ENCODE results near the gene TTLL12.
A peak's percentile ranks its signal among the peaks of the same experiment; 100 is the strongest.

TTLL12 gene

DNA sequence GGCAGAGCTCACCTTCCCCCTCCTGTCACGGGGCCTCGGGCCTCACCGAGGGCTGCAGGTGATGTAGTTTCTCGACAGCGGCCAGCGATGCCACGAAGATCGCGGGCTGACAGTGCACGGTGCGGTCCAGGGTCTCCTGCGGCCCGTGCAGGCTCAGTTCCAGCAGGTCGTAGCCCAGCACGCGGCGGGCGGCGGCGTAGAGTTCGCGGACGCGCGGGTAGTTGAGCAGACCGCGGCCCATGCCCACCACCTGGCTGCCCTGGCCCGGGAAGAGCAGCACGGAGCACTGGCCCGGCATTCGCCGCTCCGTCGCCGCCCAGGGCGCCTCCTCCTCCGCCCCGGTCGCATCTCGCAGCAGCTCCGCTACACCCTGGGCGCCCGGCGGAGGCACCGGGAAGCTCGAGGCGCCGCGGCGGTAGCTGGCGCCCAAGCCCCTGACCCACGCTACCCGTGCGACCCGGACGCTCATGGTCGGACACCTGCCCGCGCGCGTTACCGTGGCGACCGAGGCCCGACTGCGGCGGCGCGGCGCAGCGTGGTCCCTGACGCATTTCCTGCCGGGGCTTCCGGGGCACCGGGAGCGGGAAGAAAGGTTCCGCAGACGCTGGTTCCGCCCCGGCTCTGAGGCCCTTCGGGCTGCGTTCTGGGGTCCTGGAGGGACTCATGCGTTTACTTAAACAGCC lies 43.9 kb downstream of the TTLL12 start, which contains the start of gene MCAT:
Gene MCAT (minus strand): TSS at position 519 of the 683 bp plus-strand sequence. CDS start 50 bp downstream, at position 469.
- peak; percentile 90 for DNase-seq (ENCODE audit: low read depth)
- peak within 1 kb of the TSS; percentile 79 for H3K4me3 ChIP-seq (ENCODE audit: low read depth, low read length)
- TF ChIP-seq CTCF (IDR thresholded peaks at IDR 0.05; ENCODE audit: insufficient read depth, low read depth, low read length, missing control alignments): no peak

- H3K4me3 ChIP-seq (ENCODE audit: low read depth, low read length): no peak overlapping the region
- no peak for DNase-seq (ENCODE audit: low read depth)
- TF ChIP-seq CTCF (IDR thresholded peaks at IDR 0.05; ENCODE audit: insufficient read depth, low read depth, low read length, missing control alignments): no peak
Observed at GRCh38 chr22:43136801-43137200, 50.1 kb downstream of the TTLL12 start.

GRCh38 chr22:43136255-43136654 lies 50.7 kb downstream of the TTLL12 start:
- DNase-seq (ENCODE audit: low read depth): peak; percentile 68
- peak; percentile 86 for TF ChIP-seq CTCF (IDR thresholded peaks at IDR 0.05; ENCODE audit: insufficient read depth, low read depth, low read length, missing control alignments)
- H3K4me3 ChIP-seq (ENCODE audit: low read depth, low read length): no peak overlapping the region

DNA sequence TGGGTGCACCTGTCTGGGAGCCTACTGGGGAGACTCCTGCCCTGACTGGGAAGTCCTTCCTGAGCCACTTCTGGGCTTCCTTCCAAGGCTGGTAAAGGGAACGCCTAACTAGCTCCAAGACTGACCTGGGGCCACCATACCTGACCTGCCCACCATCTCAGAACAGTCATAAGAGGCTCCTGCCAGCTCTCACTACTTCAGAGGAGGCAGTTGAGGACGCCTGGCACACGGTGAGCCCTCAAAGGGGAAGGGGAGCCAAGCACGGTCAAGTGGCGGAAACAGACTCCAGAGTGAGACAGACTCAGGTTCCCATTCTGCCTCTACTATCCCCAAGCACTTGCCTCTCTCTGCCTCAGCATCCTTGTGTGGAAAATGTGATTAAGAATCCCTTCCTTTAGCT lies 51.4 kb downstream of the TTLL12 start:
- no peak overlapping the region for H3K4me3 ChIP-seq (ENCODE audit: low read depth, low read length)
- DNase-seq (ENCODE audit: low read depth): no peak
- TF ChIP-seq CTCF (IDR thresholded peaks at IDR 0.05; ENCODE audit: insufficient read depth, low read depth, low read length, missing control alignments): no peak

DNA sequence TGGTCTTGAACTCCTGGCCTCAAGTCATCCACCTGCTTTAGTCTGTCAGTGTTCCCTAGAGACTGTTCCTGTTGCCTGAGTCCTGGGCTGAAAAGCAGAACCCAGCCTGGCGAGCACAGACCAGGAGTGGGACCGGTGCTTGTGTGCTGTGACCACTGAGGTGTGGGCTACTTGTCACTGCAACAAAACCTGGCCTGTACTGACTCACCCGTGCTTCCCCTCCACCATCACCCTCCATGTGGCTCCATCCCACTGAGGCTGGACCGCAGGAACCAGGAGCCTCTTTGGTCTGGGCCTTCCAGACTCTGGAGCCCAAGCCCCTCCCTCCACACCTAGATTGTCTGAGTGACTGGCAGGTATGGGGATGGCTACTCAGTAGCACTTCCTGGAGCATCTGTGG lies 52.4 kb downstream of the TTLL12 start:
- no peak overlapping the region for H3K4me3 ChIP-seq (ENCODE audit: low read depth, low read length)
- TF ChIP-seq CTCF (IDR thresholded peaks at IDR 0.05; ENCODE audit: insufficient read depth, low read depth, low read length, missing control alignments): no peak
- no peak for DNase-seq (ENCODE audit: low read depth)

GRCh38 chr22:43133401-43133800 lies 53.5 kb downstream of the TTLL12 start:
- H3K4me3 ChIP-seq (ENCODE audit: low read depth, low read length): no peak overlapping the region
- no peak for TF ChIP-seq CTCF (IDR thresholded peaks at IDR 0.05; ENCODE audit: insufficient read depth, low read depth, low read length, missing control alignments)
- DNase-seq (ENCODE audit: low read depth): no peak

Data from GM12865 (cell line).